HFF-Myc (cell line): ENCODE results near the gene CLNK.

Experiments used
- DNase-seq: peaks from one replicate; pipeline ENCODE4 v3.0.0-alpha.2; 2011; ENCODE audit warnings: low read depth; ENCODE audit errors: extremely low read depth
- H3K4me3 ChIP-seq: replicated peaks from 2 replicates; pipeline ENCODE4 v1.5.1; 2011; ENCODE audit warnings: low read depth, mild to moderate bottlenecking, control low read depth, low read length
- CTCF ChIP-seq: IDR thresholded peaks from 2 replicates; pipeline ENCODE4 v1.5.1; 2012; ENCODE audit warnings: mild to moderate bottlenecking, low read depth, low read length, control low read depth; ENCODE audit errors: missing control alignments

Gene CLNK

GRCh38 chr4:10611673-10612072 lies 72.9 kb downstream of the CLNK start:
- no peak for TF ChIP-seq CTCF
- no peak overlapping the region for H3K4me3 ChIP-seq
- DNase-seq, result peak; percentile 79

GRCh38 chr4:10608501-10609219 lies 75.9 kb downstream of the CLNK start:
- no peak for DNase-seq
- H3K4me3 ChIP-seq, result no peak overlapping the region
- no peak for TF ChIP-seq CTCF

GRCh38 chr4:10607206-10607605 lies 77.4 kb downstream of the CLNK start:
- no peak for DNase-seq
- TF ChIP-seq CTCF, result no peak
- no peak overlapping the region for H3K4me3 ChIP-seq

DNA sequence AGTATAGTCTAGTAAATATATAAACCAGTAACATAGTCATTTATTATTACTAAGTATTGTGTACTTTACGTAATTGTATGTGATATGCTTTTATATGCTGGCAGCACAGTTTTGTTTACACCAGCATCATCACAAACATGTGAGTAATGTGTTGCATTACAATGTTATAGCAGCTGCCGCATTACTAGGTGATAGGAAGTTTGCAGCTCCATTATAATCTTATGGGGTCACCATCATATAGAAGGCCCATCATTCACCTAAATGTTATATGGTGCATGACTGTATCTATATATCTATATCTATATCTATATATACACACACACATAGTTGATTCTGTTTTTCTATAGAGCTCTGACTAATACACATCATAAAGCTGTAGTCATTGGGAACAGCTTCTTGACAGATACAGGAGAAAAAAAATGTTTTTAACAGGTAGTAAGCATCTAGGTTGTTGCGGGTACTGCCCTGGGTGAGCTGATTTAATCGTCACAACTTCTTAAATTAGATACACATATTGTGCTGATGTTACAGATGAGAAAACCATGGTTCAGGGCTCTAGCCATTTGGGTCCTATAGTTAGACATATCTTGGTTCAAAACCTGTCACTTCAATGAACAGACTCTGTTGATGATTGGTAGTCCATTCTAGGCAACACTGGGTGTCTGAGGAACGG lies 77.9 kb downstream of the CLNK start:
- no peak for DNase-seq
- no peak overlapping the region for H3K4me3 ChIP-seq
- TF ChIP-seq CTCF, result no peak

DNA sequence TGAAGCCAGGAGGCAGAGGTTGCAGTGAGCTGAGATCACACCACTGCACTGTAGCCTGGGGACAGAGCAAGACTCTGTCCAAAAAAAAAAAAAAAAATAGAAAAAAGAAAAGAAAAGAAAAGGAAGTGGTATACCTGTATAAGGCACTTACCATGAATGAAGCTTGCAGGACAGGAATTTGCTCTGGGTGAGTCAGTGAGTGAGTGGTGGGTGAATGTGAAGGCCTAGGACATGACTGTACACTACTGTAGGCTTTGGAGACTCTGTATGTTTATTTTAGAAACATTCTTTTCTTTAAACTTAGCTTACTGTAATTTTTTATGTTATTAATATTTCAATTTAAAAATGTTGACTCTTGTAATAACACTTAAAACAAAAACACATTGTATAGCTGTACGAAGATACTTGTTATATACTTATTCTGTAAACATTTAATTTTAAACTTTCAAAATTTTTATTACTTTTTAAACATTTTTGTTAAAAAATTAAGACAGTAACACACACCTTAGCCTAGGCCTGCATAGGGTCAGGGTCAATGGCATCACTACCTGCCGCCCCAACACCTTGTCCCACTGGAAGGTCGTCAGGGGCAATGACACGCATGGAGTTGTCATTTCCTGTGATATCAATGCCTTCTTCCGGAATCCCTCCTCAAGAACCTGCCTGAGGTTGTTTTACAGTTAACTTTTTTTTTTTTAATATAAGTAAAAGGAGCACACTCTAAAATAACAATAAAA lies 78.7 kb downstream of the CLNK start:
- TF ChIP-seq CTCF, result no peak
- no peak overlapping the region for H3K4me3 ChIP-seq
- peak; percentile 24 for DNase-seq

GRCh38 chr4:10605031-10605430 lies 79.5 kb downstream of the CLNK start:
- no peak overlapping the region for H3K4me3 ChIP-seq
- DNase-seq, result no peak
- TF ChIP-seq CTCF, result no peak
